Fibroblast of upper back skin (primary cell): ENCODE results near the gene DMPK.
"Not testable (repeated sequence)": the region's sequence is repeated elsewhere in the genome, so short reads cannot be mapped to it uniquely, and the experiment has no call there.

ENCODE experiments used
- DNase-seq: peaks from one replicate; pipeline ENCODE4 v3.0.0-alpha.2; 2013

DMPK gene

DNA sequence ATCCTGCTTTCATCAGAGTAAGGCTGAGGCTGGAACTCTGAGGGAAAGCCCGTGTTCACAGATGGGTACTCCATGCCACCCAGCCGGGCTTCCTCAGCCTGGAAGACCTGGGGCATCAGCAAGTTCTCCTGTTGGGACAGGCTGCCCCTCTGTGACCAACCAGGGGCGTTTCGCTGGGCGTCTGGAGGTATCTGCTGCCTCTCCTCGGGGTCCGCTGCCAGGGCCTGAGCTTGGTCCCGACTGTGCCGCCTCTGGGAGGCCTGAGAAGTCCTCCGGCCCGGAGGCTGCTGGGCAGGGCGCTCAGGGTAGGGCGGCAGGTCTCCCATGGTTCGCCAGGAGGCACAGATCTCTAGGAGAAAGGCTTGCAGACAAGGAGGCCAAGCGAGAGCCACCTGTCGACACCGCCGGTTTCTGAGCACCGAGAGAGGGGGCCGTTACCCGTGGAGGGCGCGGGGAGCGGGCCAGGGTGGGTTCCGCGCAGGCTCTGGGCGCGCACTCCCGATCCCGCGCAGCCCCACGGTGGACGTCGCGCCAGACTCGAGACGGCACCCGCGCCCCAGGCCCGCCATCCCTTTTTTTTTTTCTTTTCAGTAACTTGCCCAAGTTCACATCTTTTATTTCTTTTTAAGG lies 32.7 kb upstream of the DMPK start, which contains the start of gene RSPH6A:
TSS of gene RSPH6A (minus strand) at position 458 of the 630 bp plus-strand sequence. CDS start at position 326, 132 bp downstream.
- DNase-seq: no peak

DNA sequence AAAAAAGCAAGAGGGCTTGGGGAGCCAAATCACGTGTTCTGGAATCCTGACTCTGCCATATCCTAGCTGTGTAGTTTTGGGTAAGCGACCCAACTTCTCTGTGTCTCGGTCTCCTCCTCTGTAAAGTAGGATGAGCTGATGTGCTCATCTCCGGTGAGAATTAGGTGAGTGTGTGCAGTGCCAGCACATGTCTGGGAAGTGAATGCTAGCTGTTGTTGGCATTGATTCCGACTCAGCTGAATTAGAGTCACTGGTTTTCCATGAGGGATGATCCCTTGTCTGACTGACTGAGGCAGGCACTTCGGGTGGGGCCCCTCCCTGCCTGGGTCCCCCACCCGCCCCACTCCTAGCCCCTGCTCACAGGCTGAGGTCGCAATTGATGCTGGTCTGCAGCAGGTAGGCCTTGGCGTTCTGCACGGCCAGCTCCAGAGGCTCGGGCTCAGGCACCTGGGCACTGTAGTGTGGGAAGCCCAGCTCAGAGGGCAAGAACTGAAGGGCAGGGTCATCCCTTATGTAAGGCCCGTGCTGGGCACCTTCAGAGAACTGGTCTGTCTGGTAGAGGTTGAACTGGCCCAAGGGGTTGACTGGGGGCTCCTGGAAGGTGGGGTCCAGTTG lies 32.0 kb upstream of the DMPK start:
- no peak for DNase-seq

DNA sequence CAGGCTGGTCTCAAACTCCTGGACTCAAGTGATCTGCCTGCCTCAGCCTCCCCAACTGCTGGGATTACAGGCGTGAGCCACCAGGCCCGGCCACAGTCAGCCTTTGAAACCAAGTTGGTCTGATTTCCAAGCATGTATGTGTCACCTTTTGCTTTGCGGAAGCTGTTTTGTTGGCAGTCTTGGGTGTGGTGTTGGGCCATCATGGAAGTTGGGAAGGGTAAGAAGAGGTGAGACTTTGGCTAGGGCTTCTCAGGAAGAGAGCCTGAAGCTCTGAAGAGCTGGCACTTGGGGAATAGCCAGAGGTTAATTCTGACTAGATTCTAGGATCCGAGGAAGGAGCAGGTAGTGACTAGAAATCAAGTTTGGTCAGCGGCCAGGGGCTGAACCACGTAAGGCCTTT lies 30.0 kb upstream of the DMPK start:
- no peak for DNase-seq

DNA sequence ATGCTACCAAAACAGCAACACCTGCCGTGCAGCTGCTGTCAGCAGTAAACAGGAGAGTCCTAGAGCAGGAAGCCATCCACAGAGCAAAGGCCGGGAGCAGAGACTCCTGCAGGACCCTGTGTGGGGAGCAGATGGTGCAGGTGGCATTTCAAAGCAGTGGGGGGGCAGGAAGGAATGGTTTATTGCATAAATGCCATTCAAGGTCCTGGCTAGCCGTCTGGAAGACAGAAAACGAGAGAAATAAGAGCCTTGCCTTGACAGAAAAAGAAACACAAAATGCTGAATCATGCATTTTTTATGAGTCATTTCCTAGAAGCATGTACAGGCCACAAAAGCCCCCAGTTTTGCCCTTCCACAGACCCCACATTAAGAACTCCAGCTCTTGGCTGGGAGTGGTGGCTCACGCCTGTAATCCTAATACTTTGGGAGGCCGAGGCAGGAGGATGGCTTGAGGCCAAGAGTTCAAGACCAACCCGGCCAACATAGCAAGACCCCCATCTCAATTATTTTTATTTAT lies 27.4 kb upstream of the DMPK start:
- DNase-seq: peak; percentile 90

DNA sequence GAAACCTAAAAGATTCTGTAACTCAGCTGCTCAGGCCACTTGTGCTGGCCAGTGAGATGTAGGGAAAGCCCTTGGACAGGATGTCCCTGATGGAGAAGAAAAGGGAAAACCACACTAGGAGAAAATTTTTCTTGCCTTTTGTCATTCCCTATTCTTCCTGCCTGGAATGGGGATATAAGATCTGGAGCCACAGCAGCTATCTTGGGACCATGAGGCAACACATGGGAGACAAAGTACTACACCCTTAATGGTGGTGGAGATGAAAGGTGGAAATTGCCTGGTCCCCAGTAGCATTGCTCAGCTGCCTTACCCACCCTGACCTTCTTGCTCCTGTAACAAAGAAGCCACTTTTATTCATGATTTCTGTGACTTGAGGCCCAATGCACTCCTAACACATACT lies 23.4 kb upstream of the DMPK start:
- no peak for DNase-seq

DNA sequence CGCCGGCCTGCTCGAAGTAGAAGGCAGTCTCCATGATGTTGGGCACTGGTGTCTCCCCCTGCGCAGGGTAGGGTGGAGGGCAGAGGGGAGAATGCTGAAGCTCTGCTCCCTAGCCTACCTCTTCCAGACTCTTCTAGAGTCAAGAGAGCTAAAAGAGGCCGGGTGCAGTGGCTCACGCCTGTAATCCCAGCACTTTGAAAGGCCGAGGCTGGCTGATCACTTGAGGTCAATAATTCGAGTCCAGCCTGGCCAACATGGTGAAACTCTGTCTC lies 22.6 kb upstream of the DMPK start:
- DNase-seq: no peak

DNA sequence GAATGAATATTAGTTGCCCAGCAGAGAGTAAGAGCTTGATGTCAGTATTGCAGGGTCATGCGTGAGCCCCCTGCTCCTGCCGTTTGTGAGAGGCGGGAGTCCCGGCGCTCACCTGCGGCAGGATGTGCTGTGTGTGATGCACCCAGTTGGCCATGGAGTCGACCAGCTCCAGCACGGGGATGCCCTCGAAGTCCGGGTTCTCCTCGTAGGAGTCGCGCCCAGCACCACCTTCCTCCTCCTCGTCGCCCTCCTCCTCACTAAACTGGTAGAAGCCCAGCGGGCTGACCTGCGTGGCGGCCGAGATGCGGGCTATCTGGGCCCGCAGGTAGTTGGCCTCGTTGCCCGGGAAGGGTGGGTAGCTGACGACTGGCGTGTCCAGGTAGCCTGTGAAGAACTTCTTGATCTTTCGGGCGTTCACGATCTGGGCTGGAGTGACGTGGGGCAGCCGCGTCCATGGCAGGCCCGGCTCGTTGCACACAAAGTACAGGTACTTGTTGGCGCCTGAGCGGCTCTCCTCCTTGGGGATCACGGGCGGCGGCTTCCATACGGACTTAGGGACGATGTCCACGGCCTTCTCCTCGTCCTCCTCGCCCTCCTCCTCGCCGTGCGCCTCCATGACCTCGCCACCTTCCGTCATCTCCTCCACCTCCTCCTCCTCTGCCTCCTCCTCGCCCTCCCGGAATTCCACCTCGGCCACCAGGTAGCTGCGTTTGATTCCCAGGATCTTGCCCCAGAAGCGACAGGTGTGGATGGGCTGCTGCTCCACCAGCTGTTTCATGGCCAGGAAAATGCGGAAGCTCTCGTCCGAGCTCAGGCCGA lies 22.1 kb upstream of the DMPK start:
- no peak for DNase-seq

DNA sequence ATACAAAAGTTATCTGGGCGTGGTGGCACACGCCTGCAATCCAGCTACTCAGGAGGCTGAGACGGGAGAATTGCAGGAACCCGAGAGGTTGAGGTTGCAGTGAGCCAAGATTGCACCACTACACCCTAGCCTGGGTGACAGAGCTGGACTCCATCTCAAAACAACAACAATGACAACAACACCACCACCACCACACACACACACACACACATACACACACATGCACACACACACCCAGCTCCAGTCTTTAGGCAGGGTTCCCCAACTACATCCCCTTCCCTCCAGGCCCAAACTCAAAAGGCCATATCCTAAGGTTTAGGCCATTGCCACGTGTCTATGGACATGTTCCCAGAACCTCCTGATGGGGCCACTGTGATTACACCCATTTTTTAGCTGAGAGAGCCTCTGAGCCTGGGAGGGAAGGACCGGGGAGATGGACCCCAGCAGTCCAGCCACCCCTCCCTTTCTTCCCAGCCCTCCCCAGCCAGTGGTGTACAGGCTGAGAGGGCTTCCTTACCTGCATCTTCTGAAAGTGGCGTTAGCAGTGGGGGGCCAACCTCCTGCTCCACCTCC lies 19.4 kb upstream of the DMPK start:
- DNase-seq: no peak

DNA sequence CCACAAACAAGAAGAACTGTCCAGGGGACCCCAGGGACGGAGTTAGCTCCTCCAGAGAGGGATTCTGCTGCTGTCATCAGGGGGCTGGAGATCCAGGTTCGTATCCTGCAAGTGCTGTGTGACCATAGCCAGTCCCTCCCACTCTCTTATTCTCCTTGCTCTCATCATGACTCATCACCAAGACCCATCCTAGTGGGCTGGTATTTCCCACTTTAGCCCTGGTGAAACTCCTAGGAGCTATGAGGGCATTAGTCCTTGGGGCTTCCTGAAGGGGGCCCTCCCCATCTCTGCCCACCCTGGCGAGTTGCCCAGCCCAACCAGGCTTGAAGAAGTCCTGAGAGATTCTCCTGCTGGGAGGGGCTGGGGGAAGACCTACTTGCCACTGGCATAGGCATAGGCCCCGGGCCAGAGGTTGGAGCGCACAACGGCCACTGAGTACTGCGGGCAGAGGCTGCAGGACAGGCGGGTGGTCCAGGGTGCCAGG lies 17.8 kb upstream of the DMPK start:
- DNase-seq: peak; percentile 60

DNA sequence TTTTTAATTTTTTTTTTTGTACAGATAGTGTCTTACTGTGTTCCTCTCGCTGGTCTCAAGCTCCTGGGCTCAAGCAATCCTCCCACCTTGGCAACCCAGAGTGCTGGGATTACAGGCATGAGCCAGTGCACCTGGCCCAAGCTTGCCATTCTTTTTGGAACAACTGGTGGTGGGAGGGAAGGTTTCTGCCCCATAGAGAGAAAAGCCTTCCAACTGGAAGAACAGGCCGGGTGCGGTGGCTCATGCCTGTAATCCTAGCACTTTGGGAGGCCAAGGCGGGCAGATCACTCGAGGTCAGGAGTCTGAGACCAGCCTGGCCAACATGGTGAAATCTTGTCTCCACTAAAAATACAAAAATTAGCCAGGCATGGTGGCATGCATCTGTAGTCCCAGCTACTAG lies 17.3 kb upstream of the DMPK start:
- not testable (repeated sequence) for DNase-seq

DNA sequence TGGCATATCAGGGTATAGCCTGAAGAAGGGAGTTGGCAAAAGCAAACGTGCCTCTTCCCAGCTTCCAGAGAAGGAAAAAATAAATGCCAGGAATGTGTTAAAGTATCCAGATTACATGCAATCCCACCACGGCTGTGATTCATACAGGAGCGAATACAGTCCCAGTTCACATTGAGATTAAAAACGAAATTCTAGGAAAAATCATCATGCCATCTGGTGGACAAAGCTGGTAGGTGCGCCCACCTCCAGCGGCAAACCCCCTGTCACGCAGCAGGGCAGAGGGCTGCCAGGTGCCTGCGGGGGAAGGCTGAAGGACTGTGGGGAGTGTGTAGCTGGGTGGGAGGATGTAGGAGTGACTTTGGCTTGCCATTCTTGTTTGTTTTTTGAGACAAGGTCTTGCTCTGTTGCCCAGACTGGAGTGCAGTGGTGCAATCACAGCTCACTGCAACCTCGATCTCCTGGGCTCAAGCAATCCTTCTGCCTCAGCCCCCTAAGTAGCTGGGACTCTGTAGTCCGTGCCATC lies 16.8 kb upstream of the DMPK start:
- peak; percentile 89 for DNase-seq

DNA sequence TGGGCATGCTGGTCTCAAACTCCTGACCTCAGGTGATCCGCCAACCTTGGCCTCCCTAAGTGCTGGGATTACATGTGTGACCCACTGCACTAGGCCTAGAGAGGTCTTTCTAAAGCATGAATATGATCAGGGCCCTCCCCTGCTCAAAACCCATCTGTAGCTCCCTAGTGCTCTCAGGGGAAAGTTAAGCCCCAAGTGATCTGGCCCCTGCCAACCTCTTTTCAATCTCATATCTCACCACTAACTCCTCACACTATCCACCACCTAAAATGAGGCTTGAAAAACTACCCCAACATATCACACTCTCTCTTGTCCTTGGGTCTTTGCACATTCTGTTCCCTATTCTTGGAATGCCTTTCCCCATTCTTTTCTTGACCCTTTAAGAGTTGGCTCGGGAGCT lies 12.3 kb upstream of the DMPK start:
- DNase-seq: no peak

DNA sequence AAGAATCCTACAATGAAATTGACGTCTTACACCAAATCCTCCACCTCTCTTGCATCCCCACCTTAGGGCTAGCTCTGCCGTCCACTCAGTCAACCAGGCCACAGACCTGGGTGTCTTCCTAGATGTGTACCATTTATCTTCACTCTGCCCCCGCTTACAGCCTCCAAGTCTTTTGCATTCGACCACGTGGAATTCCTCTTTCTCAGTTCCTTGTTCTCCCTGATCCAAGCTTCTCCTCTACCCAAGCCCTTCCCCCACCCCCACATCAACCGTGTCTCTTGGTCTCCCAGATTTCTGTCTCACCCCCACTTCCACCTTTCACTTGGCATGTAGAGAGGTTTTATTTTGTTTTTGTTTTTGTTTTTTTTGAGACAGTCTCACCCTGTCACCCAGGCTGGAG lies 11.6 kb upstream of the DMPK start:
- DNase-seq: no peak

DNA sequence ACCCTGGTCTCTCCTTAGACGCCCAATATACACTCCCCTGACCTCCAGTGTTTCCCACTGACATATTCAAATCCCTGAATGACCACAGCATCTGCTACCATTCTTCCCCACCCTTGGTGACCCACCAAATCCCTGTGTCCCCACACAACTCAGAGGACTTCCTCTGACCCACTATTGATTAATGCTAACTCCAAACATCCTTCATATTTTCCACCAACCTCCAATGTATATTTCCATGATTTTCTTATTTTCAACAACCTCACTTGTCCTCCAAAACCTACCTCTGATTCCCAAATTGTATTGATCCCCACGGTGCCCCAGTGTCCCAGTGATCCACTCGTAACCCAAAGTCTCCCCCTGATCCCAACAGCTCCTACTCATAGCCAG lies 10.9 kb upstream of the DMPK start:
- no peak for DNase-seq

DNA sequence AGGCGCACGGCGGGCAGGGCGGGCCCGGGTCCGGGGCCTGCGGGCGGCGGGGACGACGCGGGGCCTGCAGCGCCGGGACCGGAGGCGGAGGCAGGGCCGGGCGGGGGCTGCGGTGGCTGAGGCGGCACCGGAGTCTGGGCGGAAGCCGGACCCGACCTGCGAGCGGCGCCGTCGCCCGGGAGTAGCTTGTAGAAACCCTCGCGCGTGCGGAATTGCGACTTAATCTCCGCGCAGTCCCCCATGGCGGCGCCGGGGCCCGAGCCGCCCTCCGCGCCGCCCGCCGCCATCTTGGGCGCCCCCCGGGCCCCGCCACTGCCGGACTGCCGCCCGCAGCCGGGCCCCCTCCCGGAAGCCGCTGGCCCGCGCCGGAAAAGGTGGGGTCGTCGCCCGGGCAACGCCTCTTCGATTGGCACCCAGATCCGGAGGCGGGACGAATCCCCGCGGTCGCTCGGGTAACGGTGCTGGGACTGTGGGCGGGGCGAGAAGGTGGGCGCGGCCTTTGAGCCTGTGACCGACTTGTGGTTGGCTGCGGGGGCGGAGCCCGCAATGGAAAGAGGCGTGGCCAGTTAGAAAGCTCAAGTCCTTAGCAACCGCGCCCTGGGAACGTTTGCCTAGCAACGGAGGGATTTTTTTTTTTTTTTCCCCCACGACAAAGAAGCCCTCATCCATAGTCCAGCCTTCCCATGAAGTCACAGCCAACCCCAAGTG lies 10.3 kb upstream of the DMPK start, which contains the start of gene DMWD:
TSS of gene DMWD (minus strand) at position 376 of the 708 bp plus-strand sequence. CDS start at position 287, 89 bp downstream.
- DNase-seq: peak; percentile 99

DNA sequence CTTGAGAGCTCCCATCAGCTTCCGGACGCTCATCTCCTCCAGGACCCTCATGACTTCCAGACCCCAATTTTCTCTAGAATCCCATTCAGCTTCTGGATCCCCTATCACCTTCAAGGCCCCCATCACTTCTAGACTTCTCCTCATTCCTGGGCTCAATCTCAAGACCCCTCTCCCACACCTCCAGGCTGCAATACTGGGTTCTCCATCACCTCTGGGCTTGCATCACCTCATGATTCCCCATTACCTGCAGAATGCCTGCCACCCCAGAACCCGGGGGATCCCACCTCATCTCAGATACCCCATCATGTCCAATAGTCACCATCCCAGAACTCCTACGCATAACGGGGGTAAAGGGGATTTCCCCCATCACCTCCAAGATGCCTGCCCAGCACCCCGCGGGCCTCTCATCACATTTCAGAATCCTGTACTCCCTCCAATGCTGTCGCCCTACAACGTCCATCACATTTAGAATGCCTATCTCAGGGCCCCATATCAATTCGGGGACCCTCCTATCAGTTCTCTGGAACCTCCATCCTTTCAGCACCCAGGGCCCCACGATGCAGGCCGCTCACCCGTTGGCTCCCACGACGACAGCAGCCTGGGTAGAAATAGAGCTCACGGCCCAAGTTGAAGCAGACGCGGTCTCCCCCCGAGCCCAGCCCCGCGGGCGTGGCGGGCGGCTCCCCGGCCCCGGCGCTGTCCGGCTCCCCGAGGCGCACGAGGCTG lies 9.6 kb upstream of the DMPK start:
- DNase-seq: no peak

DNA sequence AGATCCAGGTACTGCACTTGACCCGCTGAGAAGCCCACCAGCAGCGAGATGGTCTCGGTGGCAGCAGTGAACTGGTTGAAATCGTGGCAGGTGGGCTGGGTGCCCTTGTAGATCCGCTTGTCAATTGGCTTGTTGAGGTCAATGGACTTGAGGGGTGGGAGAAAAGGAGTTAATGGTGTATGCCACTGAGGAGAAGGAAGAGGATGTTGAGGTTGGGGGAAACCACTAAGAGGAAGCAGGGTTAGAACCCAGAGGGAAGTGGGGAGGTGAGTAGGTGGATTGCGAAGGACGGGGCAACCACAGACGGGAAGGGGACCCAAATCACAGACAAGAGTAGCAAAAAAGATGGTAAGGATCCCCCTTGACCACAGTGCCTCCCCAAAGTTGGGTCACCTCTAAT lies 8.7 kb upstream of the DMPK start:
- no peak for DNase-seq

DNA sequence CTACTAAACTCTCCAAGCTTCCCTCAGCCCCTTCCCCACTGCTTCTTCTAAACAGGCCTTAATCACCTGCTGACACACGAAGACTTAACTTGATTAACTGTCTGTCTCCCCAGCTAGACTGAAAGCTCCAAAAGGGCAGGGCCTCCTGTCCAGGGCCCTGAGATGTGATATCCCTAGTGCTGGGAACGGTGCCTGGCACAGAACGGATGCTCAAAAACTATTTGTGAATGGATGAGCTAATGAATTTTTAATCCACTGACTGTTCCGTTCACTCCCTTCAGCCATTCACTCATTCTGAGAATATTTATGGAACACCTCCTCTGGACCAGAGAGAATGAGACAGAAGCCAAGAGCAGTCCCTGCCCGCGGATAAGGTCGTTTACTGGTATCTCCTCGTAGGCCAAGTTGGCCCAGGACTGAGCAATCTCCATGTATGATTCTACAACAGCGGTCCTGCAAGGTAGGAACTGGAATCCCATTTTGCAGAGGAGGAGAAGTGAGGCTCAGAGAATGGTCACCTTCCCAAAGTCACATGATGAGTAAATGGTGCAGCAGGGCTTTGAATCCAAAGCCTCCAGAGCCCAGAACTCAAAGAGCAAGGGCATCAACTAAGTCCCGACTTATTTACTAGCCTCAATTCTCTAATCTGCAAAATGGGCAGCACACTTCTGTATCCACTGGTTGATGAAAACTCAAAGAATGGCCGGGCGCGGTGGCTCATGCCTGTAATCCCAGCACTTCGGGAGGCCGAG lies 6.9 kb upstream of the DMPK start:
- no peak for DNase-seq

DNA sequence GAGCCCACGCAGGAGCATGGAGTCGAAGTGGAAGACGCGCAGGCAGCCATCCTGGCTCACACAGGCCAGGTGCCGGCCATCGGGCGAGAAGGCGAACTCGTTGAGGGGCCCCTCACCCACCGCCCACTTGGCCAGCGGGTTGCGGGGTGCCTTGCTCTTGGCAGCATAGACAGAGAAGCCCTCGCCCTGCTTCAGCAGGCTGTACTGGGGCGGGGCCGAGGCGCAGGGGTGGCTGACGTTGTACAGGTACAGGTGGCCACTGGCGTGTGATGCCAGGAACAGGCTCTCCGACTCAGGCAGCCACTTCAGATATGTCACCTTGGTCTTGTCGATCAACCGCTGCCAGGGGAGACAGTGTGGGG lies 4.2 kb upstream of the DMPK start:
- DNase-seq: no peak

DNA sequence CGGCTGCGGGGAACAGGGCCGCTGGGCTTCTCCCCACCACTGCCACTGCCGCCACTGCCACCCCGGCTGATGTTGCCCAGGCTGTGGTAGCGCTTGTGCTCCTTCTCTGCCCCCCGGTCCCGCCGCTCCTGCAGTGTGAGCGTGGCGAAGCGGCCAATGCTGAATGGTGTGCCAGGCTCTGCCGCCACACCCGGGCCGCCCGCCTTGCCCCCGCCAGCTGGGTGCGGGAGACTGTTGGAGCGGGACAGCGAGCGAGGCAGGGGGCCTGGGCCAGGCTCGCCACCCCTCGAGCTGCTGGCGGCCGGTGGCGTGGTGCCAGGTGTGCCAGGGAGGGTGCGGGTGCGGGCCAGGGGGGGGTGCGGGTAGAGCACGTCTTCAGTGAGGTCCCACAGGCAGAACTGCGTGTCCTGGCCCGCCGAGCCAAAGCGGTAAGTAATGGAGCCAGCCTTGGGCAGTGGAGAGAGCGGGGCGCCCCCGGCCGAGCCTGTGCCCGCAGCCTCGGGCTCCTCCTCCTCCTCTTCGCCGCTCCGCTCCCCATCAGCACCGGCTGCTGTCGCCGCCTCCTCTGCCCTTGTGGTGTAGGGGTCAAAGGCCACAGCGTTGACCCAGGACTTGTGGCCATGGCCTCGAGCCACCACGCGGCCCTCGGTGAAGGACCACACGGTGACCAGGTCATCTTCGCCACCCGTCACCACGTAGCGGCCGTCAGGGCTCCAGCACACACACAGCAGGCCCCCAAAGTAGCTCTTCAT lies 3.7 kb upstream of the DMPK start:
- no peak for DNase-seq
